IMR-90 (cell line): ENCODE data around the gene BRAP.

Experiments used
- CEBPB ChIP-seq: IDR thresholded peaks from 2 replicates; pipeline ENCODE4 v1.6.1; 2012; ENCODE audit warnings: low read depth, low read length, improper control_type of control experiment
- CTCF ChIP-seq: conservative IDR thresholded peaks from 2 replicates; pipeline ENCODE4 v1.5.1; 2012; ENCODE audit warnings: mild to moderate bottlenecking, low read depth, low read length, improper control_type of control experiment
- ELK1 ChIP-seq: fragments of 150-350 bp; IDR thresholded peaks from 2 replicates; pipeline ENCODE4 v1.6.1; 2016; ENCODE audit warnings: low read depth, mild to moderate bottlenecking, low read length, moderate library complexity, borderline replicate concordance
- MAZ ChIP-seq: IDR thresholded peaks from 2 replicates; pipeline ENCODE4 v1.6.1; 2012; ENCODE audit warnings: low read depth, mild to moderate bottlenecking, low read length, improper control_type of control experiment, moderate library complexity, borderline replicate concordance
- POLR2A ChIP-seq: IDR thresholded peaks from 2 replicates; pipeline ENCODE4 v1.6.1; 2012; ENCODE audit warnings: mild to moderate bottlenecking, low read depth, low read length
- RAD21 ChIP-seq: IDR thresholded peaks from 2 replicates; pipeline ENCODE4 v1.6.1; 2012; ENCODE audit warnings: low read length, improper control_type of control experiment
- RCOR1 ChIP-seq: IDR thresholded peaks from 2 replicates; pipeline ENCODE4 v1.6.1; 2012; ENCODE audit warnings: mild to moderate bottlenecking, low read length, improper control_type of control experiment; ENCODE audit not compliant: insufficient replicate concordance

- TF ChIP-seq CEBPB (no peak), CTCF (no peak), ELK1 (no peak), RAD21 (no peak), POLR2A (no peak), MAZ (no peak), RCOR1 (no peak)
Measured at GRCh38 chr12:111733340-111733915, 47.7 kb upstream of the BRAP start.
